Measurements from ENCODE around the gene UQCC5.

The UQCC5 gene

DNA sequence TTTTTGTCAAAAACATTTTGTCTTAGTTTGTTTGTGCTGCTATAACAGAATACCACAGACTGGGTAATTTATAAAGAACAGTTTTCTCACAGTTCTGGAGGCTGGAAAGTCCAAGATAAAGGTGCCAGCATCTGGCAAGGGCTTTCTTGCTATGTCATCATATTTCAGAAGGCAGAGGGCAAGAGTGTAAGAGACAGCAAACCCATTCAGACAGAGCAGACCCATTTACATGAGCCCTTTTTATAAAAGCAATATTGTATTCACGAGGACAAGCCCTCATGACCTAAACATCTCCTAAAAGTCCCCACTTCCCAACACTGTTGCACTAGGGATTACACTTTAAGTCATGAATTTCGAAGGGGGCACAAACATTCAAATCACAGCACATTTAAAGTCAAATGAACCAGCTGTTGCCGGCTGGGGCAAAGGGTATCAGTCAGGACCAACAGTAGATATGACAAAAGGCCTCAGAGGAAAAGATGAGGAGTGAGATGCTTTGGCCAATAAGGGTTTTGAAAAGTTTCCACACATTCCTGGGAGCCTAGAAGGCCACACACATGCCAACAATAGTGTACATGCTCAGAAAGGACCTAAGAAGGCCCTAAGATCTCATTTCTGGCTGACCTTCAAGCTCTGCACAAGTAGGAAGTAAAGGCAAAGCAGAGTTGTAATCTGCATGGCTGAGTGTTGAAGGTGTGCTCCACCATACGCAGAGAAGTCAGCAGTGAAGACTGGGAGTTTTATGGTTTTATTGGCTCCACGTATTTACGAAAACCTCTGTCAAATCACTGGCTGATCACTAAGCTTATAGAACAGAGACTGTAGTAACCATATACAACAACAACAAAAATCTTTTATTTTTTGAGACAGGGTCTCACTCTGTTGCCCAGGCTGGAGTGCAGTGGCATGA is 37.9 kb downstream of the UQCC5 start:
- DNase-seq = no peak
